ENCODE measurements around the gene ATAD3C.
"Not testable (repeated sequence)": the region's sequence is repeated elsewhere in the genome, so short reads cannot be mapped to it uniquely, and the experiment has no call there.

ATAD3C gene

DNA sequence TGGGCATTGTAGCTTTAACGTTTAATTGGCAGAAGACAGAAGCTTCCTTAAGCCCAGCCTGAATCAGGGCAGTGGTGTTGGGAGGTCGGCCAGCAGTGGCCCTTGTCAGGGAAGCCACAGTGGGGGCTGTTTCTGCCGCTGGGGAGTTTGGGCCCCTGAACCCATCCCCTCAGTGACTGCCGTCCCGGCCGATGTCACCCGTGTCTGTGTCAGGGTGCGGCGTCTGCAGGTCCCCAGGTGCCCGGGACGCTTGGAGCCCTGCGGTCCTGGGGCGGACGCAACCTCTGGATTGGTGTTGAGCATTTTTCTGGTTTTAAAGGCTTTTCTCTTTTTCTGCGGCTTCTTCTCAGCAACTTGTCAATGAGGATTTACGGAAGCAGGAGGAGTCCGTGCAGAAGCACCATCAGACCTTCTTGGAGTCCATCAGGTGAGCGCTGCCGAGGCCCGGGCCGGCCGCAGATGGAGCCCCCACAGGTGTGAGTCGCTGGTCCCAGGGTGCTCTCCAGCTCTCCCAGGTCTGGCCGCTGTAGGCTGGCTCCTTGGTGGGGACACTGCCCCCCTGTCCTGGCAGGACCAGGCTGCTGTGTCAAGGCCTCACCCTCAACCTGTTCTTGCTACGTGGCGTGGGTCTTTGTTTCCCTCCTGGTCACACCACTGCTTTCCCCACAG lies 2.3 kb downstream of the ATAD3C start:
- DNase-seq = no peak

DNA sequence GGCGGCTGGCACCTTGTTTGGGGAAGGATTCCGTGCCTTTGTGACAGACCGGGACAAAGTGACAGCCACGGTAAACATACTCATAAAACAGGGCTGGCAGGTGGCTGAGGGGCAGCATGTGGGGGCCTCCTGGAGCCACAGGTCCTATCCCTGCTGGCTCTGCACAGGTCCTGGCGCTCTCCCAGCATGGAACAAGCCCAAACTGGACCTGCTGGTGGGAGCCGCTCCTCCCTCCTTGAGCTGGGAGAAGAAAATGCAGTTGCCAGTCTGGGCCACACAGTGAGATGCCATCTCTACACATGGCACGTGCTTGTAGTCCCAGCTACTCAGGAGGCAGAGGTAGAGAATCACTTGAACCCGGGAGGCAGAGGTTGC lies 2.9 kb downstream of the ATAD3C start:
- DNase-seq = not testable (repeated sequence)

- no peak for DNase-seq
Measured at GRCh38 chr1:1452882-1453281, 3.4 kb downstream of the ATAD3C start.

DNA sequence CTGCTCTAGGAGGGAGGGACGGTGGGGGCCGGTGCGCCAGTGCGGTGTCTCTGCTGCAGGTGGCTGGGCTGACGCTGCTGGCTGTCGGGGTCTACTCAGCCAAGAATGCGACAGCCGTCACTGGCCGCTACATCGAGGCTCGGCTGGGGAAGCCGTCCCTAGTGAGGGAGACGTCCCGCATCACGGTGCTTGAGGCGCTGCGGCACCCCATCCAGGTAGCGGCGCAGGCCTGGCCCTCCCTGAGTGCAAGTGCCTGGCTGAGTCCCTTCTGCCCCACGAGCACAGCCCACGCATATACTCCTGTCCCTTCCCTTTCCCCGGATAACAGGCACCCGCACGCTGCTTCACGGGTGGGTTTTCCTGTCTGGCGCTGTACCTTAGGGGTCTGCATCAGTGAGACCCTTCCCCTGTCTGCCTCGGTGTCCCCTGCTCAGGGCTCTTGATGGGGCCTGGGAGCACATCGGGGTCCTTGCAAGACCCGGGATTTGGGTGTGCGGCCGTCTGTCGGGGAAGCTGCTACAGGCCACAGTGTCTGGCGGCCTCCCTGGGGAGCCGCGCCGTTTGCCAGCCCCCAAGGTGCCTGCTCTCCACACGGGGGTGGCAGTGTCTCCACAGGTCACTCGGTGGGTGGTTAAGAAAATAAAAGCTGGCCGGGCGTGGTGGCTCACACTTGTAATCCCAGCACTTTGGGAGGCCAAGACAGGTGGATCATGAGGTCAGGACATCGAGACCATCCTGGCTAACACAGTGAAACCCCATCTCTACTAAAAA lies 5.0 kb downstream of the ATAD3C start:
- DNase-seq = not testable (repeated sequence)

DNA sequence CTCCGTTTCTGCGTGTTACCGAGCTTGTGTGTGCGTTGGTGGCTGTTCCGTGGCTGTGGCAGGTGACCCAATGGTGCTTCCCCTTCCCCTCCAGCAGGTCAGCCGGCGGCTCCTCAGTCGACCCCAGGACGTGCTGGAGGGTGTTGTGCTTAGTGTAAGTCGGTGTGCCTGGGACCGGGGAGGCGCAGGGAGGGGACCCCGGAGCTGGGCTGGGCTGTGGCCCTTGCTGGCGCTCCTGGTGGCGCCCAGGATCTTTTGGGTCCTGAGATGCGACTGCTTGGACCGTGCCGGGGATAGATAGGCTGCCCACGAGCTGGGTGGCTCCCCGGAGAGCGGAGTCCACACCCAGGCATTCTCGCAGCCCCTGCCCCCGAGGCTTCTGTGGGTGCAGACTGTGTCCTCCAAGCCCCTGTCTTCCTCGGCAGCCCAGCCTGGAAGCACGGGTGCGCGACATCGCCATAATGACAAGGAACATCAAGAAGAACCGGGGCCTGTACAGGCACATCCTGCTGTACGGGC lies 5.9 kb downstream of the ATAD3C start:
- no peak for DNase-seq

DNA sequence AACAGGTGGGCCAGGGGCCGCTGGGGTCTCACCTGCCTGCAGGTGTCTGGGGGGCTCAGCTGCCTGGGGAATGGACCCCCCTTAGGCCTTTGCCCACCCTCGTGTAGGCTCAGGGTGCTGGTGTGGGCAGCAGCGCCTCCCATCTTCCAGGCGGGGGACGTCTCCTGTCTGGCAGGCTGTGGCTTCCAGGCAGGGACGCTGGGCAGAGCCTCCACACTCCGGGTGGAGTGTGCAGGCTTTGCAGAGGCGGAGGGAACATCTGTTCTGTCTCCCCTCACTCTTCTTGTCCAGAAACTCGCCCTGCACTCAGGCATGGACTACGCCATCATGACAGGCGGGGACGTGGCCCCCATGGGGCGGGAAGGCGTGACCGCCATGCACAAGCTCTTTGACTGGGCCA lies 6.4 kb downstream of the ATAD3C start:
- not testable (repeated sequence) for DNase-seq

GRCh38 chr1:1456683-1457255 lies 7.3 kb downstream of the ATAD3C start:
- DNase-seq = not testable (repeated sequence)

DNA sequence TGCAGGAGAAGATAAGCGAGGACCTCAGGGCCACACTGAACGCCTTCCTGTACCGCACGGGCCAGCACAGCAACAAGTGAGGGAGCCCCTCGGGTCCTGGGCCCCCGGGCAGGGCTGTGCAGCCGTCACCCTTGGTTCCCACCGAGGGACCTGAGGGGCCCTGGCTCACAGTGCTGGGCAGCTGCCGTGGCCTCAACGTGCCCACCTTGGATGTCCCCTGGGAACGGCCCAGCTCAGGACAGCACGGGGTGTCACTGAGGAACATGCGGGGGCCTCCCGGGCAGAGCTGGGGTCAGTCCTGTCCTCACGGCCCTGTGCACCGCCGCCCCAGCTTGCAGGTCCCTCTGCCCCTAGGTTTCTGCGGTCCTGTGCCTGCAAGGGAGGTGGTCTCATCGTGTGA lies 9.7 kb downstream of the ATAD3C start:
- DNase-seq = not testable (repeated sequence)

GRCh38 chr1:1459711-1460110 lies 10.2 kb downstream of the ATAD3C start:
- DNase-seq = not testable (repeated sequence)

DNA sequence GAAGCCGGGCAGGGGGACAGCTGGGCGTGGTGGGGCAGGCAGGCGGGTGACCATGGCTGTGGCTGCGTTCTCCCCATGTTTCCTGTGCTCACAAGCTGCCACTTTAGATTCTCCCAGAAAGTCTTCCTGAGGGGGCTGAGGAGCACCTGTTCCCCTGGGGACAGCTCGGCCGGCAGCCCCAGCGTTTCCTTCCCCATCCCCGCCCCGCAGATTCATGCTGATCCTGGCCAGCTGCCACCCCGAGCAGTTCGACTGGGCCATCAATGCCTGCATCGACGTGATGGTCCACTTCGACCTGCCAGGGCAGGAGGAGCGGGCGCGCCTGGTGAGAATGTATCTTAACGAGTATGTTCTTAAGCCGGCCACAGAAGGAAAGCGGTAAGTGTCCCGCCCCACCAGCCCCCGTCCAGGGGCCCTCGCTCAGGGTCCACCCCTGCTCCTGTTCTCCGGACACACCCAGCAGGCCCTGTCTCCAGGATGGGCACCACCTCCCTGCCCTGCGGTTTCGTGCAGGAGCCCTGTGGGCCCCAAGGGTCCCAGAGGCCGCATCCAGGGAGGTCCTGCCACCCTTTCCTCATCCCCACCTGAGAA lies 11.1 kb downstream of the ATAD3C start:
- no peak for DNase-seq

- DNase-seq = no peak
Measured at GRCh38 chr1:1461721-1462317, 12.3 kb downstream of the ATAD3C start.

- no peak for DNase-seq
Measured at GRCh38 chr1:1462318-1462966, 13.0 kb downstream of the ATAD3C start.

GRCh38 chr1:1463312-1463711 lies 13.8 kb downstream of the ATAD3C start:
- no peak for DNase-seq

DNA sequence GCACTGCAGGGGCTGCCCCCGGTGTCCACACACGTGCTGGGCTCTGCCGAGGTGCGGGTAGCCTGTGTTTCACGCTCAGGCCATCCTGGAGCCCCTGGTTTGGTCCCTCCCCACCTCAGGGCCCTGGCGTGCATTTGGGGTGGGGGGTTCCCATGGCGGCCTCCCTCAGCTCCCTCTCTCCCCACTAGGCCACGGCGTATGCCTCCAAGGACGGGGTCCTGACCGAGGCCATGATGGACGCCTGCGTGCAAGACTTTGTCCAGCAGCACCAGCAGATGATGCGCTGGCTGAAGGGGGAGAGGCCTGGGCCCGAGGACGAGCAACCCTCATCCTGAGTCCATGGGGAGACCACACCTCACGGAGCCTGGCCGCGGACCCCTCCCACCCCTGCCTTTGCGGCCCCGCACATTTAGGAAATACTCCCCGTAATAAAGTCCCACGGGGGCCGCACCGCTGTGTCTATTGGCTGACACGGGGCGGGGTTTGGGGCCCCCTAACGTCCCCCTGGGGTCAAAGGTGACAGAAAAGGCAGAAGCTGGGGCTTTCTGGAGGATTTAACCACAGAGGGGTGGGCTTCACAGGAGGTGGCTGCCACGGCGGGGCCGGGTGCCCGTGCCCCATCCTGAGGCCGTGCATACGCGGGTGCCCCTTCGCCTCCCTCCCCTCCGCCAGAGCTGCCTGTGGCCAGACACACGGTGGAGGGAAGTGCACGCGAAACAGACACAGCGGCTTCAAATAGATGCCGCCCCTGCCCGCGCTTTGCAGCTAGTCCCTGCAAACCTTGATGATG lies 18.9 kb downstream of the ATAD3C start:
- DNase-seq = not testable (repeated sequence)

GRCh38 chr1:1470626-1471388 lies 21.3 kb downstream of the ATAD3C start:
- DNase-seq = no peak

GRCh38 chr1:1471389-1472052 lies 22.0 kb downstream of the ATAD3C start, which contains the start of gene ATAD3B:
Gene ATAD3B (plus strand): TSS chr1:1471765. CDS start chr1:1471885, 120 bp downstream.
- peak; percentile 96 for DNase-seq

GRCh38 chr1:1472053-1472876 lies 22.8 kb downstream of the ATAD3C start:
- not testable (repeated sequence) for DNase-seq

DNA sequence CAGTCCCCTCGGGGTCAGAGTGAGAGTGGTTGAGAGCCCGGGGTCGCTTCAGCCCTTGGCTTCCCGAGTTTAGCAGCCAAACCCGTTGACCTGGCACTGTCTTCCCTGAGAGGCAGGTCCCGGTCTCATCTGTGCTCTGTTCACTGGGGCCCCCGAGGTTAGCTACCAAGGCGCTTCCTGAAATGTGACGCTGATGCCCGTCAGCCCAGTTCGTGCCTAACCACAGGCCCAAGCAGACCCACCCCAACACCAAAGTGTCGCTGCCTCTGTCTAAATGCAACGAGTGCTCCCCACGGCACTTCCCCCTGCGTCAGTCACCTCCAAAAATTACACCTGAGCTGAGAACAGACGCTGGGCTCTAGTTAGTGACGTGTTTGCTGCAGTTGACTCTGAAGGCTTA lies 26.5 kb downstream of the ATAD3C start:
- not testable (repeated sequence) for DNase-seq

- no peak for DNase-seq
Measured at GRCh38 chr1:1477206-1477605, 27.7 kb downstream of the ATAD3C start.
